HFF-Myc (cell line): ENCODE results near the gene RASIP1.
"Not testable (repeated sequence)": the region's sequence is repeated elsewhere in the genome, so short reads cannot be mapped to it uniquely, and the experiment has no call there.

Experiments used
- DNase-seq: peaks from one replicate; pipeline ENCODE4 v3.0.0-alpha.2; 2011; ENCODE audit warnings: low read depth; ENCODE audit errors: extremely low read depth
- H3K4me3 ChIP-seq: replicated peaks from 2 replicates; pipeline ENCODE4 v1.5.1; 2011; ENCODE audit warnings: low read depth, mild to moderate bottlenecking, control low read depth, low read length
- TF ChIP-seq, protein P1 (sequence below): IDR thresholded peaks from 2 replicates; pipeline ENCODE4 v1.5.1; 2012; ENCODE audit warnings: mild to moderate bottlenecking, low read depth, low read length, control low read depth; ENCODE audit errors: missing control alignments

The RASIP1 gene

DNA sequence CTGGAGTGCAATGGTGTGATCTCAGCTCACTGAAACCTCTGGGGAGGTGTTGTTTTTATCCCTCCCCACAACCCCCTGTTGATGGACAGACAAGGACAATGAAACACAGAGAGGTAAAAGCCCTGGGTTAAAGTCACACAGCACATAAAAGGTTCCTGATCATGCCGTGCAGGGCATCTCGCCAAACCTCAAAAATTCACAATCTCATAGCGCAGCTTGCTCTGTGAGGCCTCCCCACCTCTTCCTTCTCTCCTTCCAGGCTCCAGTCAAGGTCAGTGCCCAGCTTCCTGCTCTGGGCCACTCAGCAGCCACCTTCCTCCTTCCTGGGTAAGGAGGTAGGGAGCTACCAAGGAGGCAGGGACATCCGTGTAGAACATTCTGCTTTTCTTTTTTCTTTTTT, 42.4 kb downstream of the RASIP1 start:
- H3K4me3 ChIP-seq = no peak overlapping the region
- peak; percentile 69 for DNase-seq
- TF ChIP-seq, protein P1, sequence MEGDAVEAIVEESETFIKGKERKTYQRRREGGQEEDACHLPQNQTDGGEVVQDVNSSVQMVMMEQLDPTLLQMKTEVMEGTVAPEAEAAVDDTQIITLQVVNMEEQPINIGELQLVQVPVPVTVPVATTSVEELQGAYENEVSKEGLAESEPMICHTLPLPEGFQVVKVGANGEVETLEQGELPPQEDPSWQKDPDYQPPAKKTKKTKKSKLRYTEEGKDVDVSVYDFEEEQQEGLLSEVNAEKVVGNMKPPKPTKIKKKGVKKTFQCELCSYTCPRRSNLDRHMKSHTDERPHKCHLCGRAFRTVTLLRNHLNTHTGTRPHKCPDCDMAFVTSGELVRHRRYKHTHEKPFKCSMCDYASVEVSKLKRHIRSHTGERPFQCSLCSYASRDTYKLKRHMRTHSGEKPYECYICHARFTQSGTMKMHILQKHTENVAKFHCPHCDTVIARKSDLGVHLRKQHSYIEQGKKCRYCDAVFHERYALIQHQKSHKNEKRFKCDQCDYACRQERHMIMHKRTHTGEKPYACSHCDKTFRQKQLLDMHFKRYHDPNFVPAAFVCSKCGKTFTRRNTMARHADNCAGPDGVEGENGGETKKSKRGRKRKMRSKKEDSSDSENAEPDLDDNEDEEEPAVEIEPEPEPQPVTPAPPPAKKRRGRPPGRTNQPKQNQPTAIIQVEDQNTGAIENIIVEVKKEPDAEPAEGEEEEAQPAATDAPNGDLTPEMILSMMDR = no peak

- TF ChIP-seq, protein P1 = no peak
- H3K4me3 ChIP-seq = no peak overlapping the region
- DNase-seq = no peak
Measured at GRCh38 chr19:48696353-48697010, 43.9 kb downstream of the RASIP1 start.

DNA sequence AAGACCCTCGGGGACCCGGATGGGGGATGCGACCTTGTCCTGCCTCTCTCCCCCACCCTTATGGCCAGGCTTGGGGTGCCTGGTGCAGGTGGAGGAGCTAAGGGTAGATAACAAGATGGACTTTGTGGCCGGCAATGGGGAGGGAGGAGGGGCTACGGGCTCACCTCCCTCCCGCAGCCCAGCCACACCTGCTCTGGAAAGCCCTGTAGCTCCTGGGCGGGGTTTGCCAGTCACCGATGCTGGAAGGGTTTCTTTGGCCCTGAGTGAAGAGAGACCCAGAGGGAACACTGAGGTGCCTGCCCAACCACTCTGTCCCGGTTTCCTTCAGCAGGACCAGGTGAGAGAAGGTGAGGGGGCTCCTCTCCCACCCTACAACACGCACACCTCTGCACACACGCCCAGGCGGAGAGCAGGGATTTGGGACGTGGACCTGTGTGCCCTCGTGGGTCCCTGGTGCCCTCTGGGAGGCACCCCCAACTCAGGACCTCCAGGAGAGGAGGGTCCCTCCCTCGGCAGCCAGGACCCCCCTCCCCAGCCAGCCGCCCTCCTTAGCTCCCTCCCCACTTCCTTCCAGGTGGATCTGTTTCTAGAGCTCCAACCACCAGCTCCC, 44.6 kb downstream of the RASIP1 start, which contains the start of gene FUT2:
Gene FUT2, plus strand, starts transcription at position 229 of the 610 bp plus-strand sequence. CDS start 6,986 bp downstream, outside the sequence.
- no peak within 1 kb of the TSS for H3K4me3 ChIP-seq
- DNase-seq = no peak
- TF ChIP-seq, protein P1 = no peak

DNA sequence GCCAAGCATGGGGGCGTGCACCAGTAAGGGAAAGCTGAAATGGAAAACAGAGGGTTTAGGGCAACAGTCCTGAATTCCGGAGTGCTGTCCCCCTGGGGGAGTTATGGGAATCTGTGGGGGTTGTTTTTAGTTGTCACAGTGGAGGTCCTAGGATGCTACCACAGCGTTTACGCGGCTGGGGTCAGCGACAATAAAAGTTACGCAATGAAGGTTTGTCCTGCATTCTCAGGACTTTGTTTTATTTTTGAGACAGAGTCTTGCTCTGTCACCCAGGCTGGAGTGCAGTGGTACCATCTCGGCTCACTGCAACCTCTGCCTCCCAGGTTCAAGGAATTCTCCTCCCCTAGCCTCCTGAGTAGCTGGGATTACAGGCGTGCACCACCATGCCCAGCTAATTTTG, 46.8 kb downstream of the RASIP1 start:
- DNase-seq, H3K4me3 ChIP-seq: not testable (repeated sequence)

GRCh38 chr19:48689449-48689848, 51.0 kb downstream of the RASIP1 start:
- no peak for DNase-seq
- no peak overlapping the region for H3K4me3 ChIP-seq
- TF ChIP-seq, protein P1 = no peak

DNA sequence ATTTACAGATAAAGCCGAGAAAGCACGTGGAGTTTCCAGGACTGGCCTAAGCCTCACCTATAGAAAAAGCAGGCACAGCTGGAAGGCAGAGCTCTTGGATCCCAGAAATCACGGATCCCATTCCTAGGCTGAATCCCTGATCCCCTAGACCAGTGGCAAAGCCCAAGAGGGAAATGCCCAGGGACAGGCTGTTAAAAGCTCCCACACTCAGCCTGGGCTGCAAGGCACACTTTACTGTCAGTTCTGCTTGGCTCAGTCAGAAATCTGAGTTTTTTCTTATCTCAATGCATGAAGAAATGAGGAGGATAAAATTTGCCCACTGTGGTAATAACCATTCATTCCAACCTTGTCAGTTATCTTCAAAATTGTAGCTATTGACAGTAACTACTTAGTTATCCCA, 52.6 kb downstream of the RASIP1 start:
- TF ChIP-seq, protein P1 = no peak

DNA sequence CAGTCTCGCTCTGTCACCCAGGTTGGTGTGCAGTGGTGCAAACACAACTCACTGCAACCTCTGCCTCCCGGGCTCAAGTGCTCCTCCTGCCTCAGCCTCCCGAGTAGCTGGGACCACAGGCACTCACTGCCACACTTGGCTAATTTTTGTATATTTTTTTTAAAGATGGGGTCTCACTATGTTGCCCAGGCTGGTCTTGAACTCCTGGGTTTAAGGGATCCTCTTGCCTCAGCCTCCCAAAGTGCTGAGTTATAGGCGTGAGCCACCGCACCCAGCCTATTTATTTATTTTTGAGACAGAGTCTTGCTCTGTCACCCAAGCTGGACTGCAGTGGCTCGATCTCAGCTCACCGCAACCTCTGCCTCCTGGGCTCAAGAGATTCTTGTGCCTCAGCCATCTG, 53.8 kb downstream of the RASIP1 start:
- not testable (repeated sequence) for H3K4me3 ChIP-seq, DNase-seq

More for the DNA sequence above, 52.6 kb downstream of the RASIP1 start:
- DNase-seq = no peak
- H3K4me3 ChIP-seq = no peak overlapping the region

DNA sequence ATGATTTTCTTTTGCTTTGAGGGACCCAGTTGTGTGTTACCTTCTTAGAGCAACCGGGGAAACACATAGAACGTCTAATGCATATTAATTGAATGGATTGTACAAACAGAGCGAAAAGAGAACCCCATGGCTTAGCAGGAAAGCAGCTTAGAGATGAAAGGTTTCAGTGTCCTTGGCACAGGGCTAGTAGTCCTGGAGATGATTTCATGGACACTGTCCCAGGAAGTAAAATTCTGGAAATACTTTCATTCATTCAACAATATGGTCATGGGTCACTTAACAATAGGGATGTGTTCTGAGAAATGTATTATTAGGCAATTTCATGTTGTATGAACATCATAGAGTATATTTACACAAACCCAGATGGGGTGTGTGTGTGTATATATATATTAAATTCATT, 54.3 kb downstream of the RASIP1 start:
- H3K4me3 ChIP-seq = no peak overlapping the region
- no peak for DNase-seq
- TF ChIP-seq, protein P1 = no peak
